ENCODE results near the gene BICDL2.

BICDL2 gene

GRCh38 chr16:3049921-3050481 lies 13.3 kb upstream of the BICDL2 start:
- no peak overlapping the region for H3K4me3 ChIP-seq (ENCODE audit: low read length, poor library complexity, severe bottlenecking)
- no peak for TF ChIP-seq CTCF (conservative IDR thresholded peaks at IDR 0.05; ENCODE audit: low read length)
- TF ChIP-seq EZH2phosphoT487 (IDR thresholded peaks at IDR 0.05; ENCODE audit: borderline replicate concordance) = no peak
- H3K9ac ChIP-seq (ENCODE audit: low read depth, low read length, poor library complexity, severe bottlenecking) = no peak overlapping the region

GRCh38 chr16:3047387-3047720 lies 10.6 kb upstream of the BICDL2 start:
- TF ChIP-seq CTCF (conservative IDR thresholded peaks at IDR 0.05; ENCODE audit: low read length) (no peak), EZH2phosphoT487 (IDR thresholded peaks at IDR 0.05; ENCODE audit: borderline replicate concordance) (no peak)
- no peak overlapping the region for H3K4me2 ChIP-seq (ENCODE audit: low read depth, low read length, poor library complexity, severe bottlenecking)
- H3K36me3 ChIP-seq (ENCODE audit: insufficient read depth, low read length) = no peaks in the 10 kb centered on the region
- no peaks in the 10 kb centered on the region for H3F3A ChIP-seq (ENCODE audit: low read depth)
- no peaks in the 10 kb centered on the region for H3K27me3 ChIP-seq (ENCODE audit: insufficient read depth, low read length, poor library complexity, severe bottlenecking)
- H3K4me1 ChIP-seq (ENCODE audit: insufficient read depth, low read length, poor library complexity, severe bottlenecking) = no peaks in the 10 kb centered on the region
- no peaks in the 10 kb centered on the region for H3K9me2 ChIP-seq (replicated peaks; ENCODE audit: low read depth, low read length)
- no peaks in the 10 kb centered on the region for H3K9me3 ChIP-seq (ENCODE audit: insufficient read depth, low read depth, low read length)
- H2AFZ ChIP-seq (ENCODE audit: low read length) = no peak overlapping the region
- no peaks in the 10 kb centered on the region for H4K20me1 ChIP-seq (ENCODE audit: insufficient read depth, low read length, poor library complexity, severe bottlenecking)
- no peak overlapping the region for H3K4me3 ChIP-seq (ENCODE audit: low read length, poor library complexity, severe bottlenecking)
- no peak overlapping the region for H3K9ac ChIP-seq (ENCODE audit: low read depth, low read length, poor library complexity, severe bottlenecking)
- no peaks in the 10 kb centered on the region for H3K79me2 ChIP-seq (ENCODE audit: insufficient read depth, low read length)

More at GRCh38 chr16:3049921-3050481, 13.3 kb upstream of the BICDL2 start:
- no peaks in the 10 kb centered on the region for H3K36me3 ChIP-seq (ENCODE audit: insufficient read depth, low read length)
- no peaks in the 10 kb centered on the region for H3K79me2 ChIP-seq (ENCODE audit: insufficient read depth, low read length)
- no peaks in the 10 kb centered on the region for H3K9me3 ChIP-seq (ENCODE audit: insufficient read depth, low read depth, low read length)
- no peaks in the 10 kb centered on the region for H3K4me1 ChIP-seq (ENCODE audit: insufficient read depth, low read length, poor library complexity, severe bottlenecking)
- H2AFZ ChIP-seq (ENCODE audit: low read length) = no peak overlapping the region
- no peaks in the 10 kb centered on the region for H3F3A ChIP-seq (ENCODE audit: low read depth)
- no peak overlapping the region for H3K4me2 ChIP-seq (ENCODE audit: low read depth, low read length, poor library complexity, severe bottlenecking)
- no peaks in the 10 kb centered on the region for H3K9me2 ChIP-seq (replicated peaks; ENCODE audit: low read depth, low read length)
- no peaks in the 10 kb centered on the region for H3K27me3 ChIP-seq (ENCODE audit: insufficient read depth, low read length, poor library complexity, severe bottlenecking)
- H4K20me1 ChIP-seq (ENCODE audit: insufficient read depth, low read length, poor library complexity, severe bottlenecking) = no peaks in the 10 kb centered on the region

- H3K9me2 ChIP-seq (replicated peaks; ENCODE audit: low read depth, low read length) = no peaks in the 10 kb centered on the region
- no peak overlapping the region for H3K4me2 ChIP-seq (ENCODE audit: low read depth, low read length, poor library complexity, severe bottlenecking)
- no peaks in the 10 kb centered on the region for H3K27me3 ChIP-seq (ENCODE audit: insufficient read depth, low read length, poor library complexity, severe bottlenecking)
- H2AFZ ChIP-seq (ENCODE audit: low read length) = no peak overlapping the region
- H3K4me3 ChIP-seq (ENCODE audit: low read length, poor library complexity, severe bottlenecking) = no peak overlapping the region
- no peaks in the 10 kb centered on the region for H3K79me2 ChIP-seq (ENCODE audit: insufficient read depth, low read length)
- TF ChIP-seq EZH2phosphoT487 (IDR thresholded peaks at IDR 0.05; ENCODE audit: borderline replicate concordance) (no peak), CTCF (conservative IDR thresholded peaks at IDR 0.05; ENCODE audit: low read length) (no peak)
- no peak overlapping the region for H3K9ac ChIP-seq (ENCODE audit: low read depth, low read length, poor library complexity, severe bottlenecking)
- no peaks in the 10 kb centered on the region for H3K9me3 ChIP-seq (ENCODE audit: insufficient read depth, low read depth, low read length)
- no peaks in the 10 kb centered on the region for H3K36me3 ChIP-seq (ENCODE audit: insufficient read depth, low read length)
- H4K20me1 ChIP-seq (ENCODE audit: insufficient read depth, low read length, poor library complexity, severe bottlenecking) = no peaks in the 10 kb centered on the region
- no peaks in the 10 kb centered on the region for H3F3A ChIP-seq (ENCODE audit: low read depth)
- H3K4me1 ChIP-seq (ENCODE audit: insufficient read depth, low read length, poor library complexity, severe bottlenecking) = no peaks in the 10 kb centered on the region
These were observed 10.1 kb upstream of the BICDL2 start for GRCh38 chr16:3046641-3047386.

All from Loucy (cell line).